ENCODE measurements around the gene CAPN11. TPM values are rescaled to one million over a fixed set of nuclear protein-coding genes. Genes with fewer than 3 reads are reported as not detected.

CAPN11 gene
- total and polyA plus RNA-seq, 2 of the 4 experiments (the other 2 are of a cell fraction) = not detected

GRCh38 chr6:44133981-44134711 lies 24.5 kb upstream of the CAPN11 start (continued):
- no peak for TF ChIP-seq RAD21 (IDR thresholded peaks at IDR 0.05; ENCODE audit: low read length)

- no peak for DNase-seq
- in situ Hi-C loops (cut with MboI; ENCODE audit: low sequenced_read_pairs) = no loop called here
- TF ChIP-seq NFE2L2 (IDR thresholded peaks at IDR 0.05; ENCODE audit: low read depth, low read length) = no peak
- Histone ChIP-seq H3K27ac (ENCODE audit: insufficient read depth, low read length) (no peak overlapping the region), H2BK5ac (ENCODE audit: low read depth, low read length, poor library complexity, severe bottlenecking) (no peak overlapping the region), H2AFZ (replicated peaks; ENCODE audit: low read length, poor library complexity) (no peak overlapping the region), H4K5ac (ENCODE audit: low read depth, low read length) (no peak overlapping the region), H3K14ac (replicated peaks; ENCODE audit: low read depth, low read length) (no peak overlapping the region), H2BK120ac (ENCODE audit: low read depth, low read length) (no peak overlapping the region), H3K23ac (ENCODE audit: low read depth, low read length) (no peak overlapping the region), H2BK15ac (ENCODE audit: low read depth, low read length) (no peak overlapping the region), H4K8ac (ENCODE audit: low read depth in 2 of 2, low read length in 2 of 2) (no peak overlapping the region), H3K79me1 (ENCODE audit: low read depth in 1 of 2, low read length in 2 of 2) (peaks cover 18 to 47% of the 10 kb centered on the region in 2 experiments), H3K9me3 (ENCODE audit: control insufficient read depth, insufficient read depth, low read length) (no peaks in the 10 kb centered on the region), H4K20me1 (ENCODE audit: insufficient read depth, low read length) (peaks cover 9% of the 10 kb centered on the region), H2AK5ac (ENCODE audit: low read depth, low read length) (no peak overlapping the region), H3K36me3 (ENCODE audit: control insufficient read depth, insufficient read depth, low read length) (peaks cover 40% of the 10 kb centered on the region), H3K4me1 (ENCODE audit: control insufficient read depth, insufficient read depth, low read length) (peaks cover 7% of the 10 kb centered on the region; the same call in 1 of the 2 replicates), H3K4me3 (ENCODE audit: insufficient read depth, low read depth, low read length) (no peak overlapping the region), H3K9me1 (ENCODE audit: insufficient read depth, low read length) (peaks cover 8% of the 10 kb centered on the region; the same call in 1 of the 2 replicates), H3K9ac (ENCODE audit: low read depth, low read length) (no peak overlapping the region), H3K4ac (ENCODE audit: low read depth, low read length) (no peak overlapping the region), H2AK9ac (replicated peaks; ENCODE audit: low read depth, low read length, poor library complexity) (peak overlapping the region; percentile 3), H4K91ac (ENCODE audit: insufficient read depth, low read depth, low read length) (no peak overlapping the region), H3K56ac (ENCODE audit: extremely low read depth, insufficient read depth, low read length) (no peak overlapping the region), H3K4me2 (ENCODE audit: low read depth, low read length) (no peak overlapping the region), H2BK20ac (ENCODE audit: low read depth, low read length) (no peak overlapping the region), H3K18ac (ENCODE audit: low read depth, low read length) (no peak overlapping the region), H3K27me3 (ENCODE audit: control insufficient read depth, insufficient read depth, low read length) (no peaks in the 10 kb centered on the region)
- POLR2A ChIA-PET (ENCODE audit: unreplicated experiment) = no interaction called here
- 73% methylated on average over 2 of the region's 10 CpGs; no CpG with 5 or more reads in 1 of the 2 experiments for WGBS, 2 experiments (ENCODE audit: extremely low coverage in 2 of 2, insufficient read length in 1 of 2)
- dilution Hi-C loops (cut with HindIII; ENCODE audit: low sequenced_read_pairs, unreplicated experiment) = no loop called here
- no peak for ATAC-seq (ENCODE audit: low read depth)
- no TSS peak for BruUV-seq (replicated peaks)
- intact Hi-C loops (cut with micrococcal nuclease) = no loop called here
- CTCF ChIA-PET = no interaction called here
These were observed 23.4 kb upstream of the CAPN11 start for GRCh38 chr6:44135173-44135758.
